Stimulated activated CD4-positive, alpha-beta T cell treated with anti-CD3 and anti-CD28 coated beads, TNF-alpha, amount 100 ng/mL, for 48 hours (primary cell): Measurements from ENCODE around the gene TSC2.
"Not testable (repeated sequence)": the region's sequence is repeated elsewhere in the genome, so short reads cannot be mapped to it uniquely, and the experiment has no call there.

Experiments used
- DNase-seq, 3 donors: peaks; one replicate each; pipeline ENCODE4 v3.0.0-alpha.2; 2020; ENCODE audit warnings: low read depth in 3 of 3

The TSC2 gene

GRCh38 chr16:2031081-2031577 is 16.7 kb upstream of the TSC2 start:
- DNase-seq = no peak

DNA sequence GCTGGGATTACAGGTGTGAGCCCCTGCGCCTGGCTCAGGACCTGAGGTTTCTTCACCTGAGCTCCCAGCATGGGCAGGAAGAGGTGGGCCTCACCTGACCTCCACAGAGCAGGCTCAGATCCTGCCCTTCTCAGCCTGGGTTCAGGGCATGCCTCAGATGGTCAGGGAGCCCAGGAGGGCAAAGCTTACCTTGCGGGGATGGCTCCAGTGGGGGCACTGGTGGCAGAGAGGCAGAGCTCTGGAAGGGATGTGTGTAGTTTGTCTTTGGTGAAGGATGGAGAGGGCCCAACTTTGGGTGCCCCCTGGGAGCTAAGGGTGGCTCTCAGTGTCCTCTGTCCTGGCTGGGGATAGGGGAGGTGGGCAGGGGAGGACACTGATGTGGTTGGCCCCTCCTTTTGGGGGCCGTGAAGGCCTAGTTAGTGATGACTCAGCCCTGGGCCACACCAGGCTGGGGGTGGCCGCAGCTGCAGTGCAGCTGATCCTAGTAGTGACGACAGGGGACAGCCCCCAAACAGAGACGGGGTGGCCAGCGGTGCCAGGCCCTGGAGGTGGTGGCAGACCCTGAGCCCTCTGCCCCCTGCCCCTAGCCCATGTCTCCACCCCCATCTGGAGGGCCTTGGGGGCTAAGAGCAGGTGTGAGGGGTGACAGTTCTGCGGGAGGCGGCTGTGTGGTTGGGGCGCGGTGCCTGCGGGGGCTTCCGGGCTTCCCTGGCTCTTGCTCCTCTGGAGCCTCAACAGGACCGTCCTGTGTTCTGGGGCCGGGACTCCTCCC is 15.3 kb upstream of the TSC2 start:
- no peak for DNase-seq

DNA sequence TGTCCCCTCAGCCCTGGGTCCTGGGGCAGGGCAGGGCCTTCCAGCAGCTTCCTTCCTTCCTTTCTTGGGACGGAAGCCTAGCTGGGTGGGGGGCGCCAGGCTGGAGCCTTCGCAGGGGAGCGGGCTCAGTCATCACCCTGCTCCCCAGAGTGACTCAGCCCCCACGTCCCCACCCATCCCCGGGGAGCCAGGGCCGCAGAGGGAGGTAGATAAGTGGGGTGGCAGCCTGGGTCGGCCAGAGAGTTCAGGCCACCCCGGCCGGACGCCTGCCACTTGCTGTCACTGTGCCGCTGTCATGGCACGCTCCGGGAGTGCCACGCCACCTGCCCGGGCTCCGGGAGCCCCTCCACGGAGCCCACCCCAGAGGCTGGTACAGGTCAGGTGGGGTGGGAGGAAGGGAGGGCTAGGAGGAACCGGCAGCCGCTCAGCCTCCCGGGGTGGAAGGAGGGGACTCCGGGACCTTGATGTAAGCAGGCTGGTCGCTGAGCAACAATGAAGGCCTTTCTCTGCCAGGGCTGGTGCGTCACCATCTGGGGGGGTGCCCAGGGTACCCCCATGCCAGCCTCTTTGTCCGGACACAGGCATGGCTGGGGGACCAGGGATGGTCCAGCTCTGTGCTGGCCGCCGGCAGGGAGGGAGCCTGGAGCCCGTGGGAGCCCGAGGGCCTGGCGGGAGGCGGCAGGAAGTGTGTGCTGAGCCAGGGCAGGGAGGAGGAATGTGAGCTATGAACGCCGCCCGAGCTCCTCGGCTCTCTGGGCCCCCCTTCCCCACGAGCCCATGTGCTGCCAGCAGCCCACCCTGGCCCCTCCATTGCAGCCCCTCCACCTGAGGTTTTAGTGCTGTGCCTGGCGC is 14.5 kb upstream of the TSC2 start:
- no peak for DNase-seq

GRCh38 chr16:2033909-2034695 is 13.7 kb upstream of the TSC2 start:
- DNase-seq = not testable (repeated sequence)

DNA sequence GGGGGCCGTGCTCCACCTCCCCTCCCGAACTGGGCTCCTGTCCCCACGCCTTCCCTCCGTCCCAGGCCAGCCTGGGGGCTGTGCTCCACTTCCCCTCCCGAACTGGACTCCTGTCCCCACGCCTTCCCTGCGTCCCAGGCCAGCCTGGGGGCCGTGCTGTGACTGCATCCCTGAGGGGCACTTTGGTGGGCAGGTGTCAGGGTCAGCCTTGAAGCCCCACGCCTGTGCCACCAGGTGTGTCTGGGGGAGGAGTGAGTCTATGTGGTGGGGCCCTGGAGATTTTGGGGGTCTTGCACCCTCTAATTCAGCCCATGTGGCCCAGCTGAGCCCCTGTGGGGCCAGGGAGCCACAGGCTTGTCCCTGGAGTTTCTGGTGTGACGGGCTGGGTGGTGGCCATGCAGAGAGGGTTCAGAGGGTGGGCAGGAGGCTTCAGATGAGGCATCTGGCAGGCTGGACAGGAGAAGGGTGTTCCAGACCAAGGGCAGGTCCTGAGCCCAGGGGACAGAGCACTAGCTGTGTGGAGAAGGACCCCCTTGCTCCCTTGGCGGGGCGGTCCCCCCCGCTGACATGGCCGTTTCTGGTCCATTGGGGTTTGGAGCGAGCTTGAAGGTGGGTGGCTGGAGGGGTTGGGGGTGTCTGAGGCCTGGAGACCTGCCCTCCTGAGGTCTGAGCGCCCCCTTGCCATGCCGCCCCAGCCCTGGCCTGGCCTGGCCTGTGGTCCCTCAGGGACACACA is 12.9 kb upstream of the TSC2 start:
- DNase-seq = no peak

GRCh38 chr16:2035431-2036199 is 12.2 kb upstream of the TSC2 start:
- no peak for DNase-seq

DNA sequence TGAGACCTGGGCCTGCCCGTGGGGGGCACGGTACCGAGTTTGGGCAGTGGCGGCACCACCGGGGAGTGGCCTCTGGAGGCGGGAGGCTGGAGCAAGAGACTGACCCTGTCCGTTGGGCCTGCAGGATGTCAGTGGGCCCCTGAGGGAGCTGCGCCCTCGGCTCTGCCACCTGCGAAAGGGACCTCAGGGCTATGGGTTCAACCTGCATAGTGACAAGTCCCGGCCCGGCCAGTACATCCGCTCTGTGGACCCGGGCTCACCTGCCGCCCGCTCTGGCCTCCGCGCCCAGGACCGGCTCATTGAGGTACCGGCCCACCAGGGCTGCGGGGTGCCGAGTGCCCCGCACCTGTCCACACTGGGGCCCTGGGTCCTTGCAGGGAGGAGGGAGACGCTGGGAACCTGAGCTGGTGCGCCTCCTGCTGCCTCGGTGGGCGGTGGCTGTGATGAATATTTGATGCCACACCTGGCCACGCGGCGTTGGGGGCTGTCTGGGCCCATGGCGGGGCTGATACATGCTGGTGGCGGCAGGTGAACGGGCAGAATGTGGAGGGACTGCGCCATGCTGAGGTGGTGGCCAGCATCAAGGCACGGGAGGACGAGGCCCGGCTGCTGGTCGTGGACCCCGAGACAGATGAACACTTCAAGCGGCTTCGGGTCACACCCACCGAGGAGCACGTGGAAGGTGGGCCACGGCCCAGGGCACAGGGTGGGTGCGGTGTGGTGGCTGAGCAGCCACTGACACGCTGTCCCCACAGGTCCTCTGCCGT is 11.4 kb upstream of the TSC2 start:
- DNase-seq = no peak

- DNase-seq = no peak
Measured at GRCh38 chr16:2037115-2037514, 10.7 kb upstream of the TSC2 start.

DNA sequence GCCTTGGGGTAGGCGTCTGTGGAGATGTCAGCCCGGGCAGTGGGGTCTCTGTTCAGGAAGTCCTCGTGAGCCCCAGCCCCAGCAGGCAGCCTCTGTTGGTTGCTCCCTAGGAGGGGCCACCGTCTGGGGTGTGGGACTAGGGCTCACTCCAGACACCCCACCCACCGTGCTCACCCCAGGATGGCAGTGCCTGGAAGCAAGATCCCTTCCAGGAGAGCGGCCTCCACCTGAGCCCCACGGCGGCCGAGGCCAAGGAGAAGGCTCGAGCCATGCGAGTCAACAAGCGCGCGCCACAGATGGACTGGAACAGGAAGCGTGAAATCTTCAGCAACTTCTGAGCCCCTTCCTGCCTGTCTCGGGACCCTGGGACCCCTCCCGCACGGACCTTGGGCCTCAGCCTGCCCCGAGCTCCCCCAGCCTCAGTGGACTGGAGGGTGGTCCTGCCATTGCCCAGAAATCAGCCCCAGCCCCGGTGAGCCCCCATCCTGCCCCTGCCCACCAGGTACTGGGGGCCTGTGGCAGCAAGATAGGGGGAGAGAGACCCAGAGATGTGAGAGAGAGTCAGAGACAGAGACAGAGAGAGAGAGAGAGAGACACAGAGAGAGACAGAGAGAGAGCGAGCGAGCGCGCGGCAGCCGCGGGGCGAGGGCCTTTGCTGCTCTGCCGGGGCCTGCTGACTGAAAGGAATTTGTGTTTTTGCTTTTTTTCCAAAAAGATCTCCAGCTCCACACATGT is 10.0 kb upstream of the TSC2 start:
- DNase-seq = no peak

DNA sequence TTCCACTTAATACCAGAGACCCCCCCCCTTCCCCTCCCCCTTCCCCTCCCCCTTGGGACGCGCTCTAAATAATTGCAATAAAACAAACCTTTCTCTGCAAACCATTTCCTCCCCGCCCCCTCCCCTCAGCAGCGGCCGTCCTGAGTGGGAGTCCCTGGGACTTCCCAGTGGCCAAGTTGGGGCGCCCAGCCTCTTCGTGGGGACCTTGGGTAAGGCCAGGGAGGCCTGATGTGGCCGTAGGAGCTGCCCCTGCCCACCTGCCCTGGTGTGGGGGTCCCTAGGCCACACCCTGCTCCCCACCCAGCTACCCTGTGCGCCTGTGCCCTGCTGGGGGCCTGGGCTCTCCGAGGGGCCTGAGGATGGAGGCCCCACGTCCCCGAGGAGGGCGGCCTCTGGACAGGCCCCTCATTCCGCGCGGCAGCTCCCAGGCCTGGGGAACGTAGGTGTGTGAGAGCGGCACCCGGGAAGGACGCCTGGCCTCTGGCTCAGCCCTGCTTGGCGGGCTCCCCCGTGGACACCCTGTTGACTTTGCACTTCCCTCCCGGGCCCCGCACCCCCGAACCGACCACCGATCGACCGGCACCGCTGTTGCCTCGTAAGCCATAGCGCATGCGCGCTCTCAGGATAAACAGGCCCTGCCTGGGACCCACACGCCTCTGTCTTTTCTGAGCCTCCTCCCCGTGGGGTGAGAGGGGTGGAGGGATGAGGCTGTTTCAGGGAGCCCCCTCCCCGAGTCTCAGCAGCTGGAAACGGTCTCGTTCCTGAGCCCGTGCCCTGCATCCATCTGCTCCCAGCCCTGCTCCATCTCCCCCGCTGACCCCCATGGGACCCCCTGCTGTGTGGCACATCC is 9.2 kb upstream of the TSC2 start:
- DNase-seq = no peak

- no peak for DNase-seq
Measured at GRCh38 chr16:2039274-2040031, 8.3 kb upstream of the TSC2 start.

DNA sequence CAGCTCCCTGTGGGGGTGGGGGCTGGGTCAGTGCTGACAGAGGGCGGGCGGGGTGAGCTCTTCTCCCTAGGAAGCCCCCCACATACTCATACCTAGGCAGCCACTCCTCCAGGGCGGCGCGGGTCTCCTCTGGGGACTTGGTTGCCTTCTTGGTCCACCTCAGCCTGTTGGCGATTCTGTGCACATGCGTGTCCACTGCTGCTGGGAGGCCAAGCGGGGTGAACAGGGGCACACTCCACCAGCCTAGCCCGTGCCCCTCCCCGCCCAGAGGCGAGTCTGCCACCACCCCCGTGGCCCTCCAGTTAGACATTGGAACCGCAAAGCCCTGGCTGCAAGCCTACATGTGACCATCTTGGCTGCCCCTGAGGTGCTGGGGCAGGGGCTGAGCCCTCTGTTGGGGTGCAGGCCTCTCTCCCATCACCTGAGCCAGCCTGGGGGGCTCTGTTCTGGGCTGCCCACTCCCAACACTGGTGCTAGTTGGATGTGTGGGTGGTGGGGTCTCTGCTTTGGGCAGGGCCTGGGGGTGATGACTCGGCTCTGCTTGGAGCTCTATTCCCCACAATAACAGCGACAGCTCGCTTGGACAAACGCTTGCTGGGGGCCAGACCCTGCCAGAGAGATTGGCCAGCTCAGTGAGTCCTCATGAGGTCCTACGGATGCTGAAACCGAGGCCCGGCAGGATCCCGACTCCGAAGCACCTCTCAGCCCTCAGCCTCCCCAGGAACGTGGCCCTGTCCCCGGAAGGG is 7.6 kb upstream of the TSC2 start:
- no peak for DNase-seq

- DNase-seq = no peak
Measured at GRCh38 chr16:2040787-2041522, 6.8 kb upstream of the TSC2 start.

DNA sequence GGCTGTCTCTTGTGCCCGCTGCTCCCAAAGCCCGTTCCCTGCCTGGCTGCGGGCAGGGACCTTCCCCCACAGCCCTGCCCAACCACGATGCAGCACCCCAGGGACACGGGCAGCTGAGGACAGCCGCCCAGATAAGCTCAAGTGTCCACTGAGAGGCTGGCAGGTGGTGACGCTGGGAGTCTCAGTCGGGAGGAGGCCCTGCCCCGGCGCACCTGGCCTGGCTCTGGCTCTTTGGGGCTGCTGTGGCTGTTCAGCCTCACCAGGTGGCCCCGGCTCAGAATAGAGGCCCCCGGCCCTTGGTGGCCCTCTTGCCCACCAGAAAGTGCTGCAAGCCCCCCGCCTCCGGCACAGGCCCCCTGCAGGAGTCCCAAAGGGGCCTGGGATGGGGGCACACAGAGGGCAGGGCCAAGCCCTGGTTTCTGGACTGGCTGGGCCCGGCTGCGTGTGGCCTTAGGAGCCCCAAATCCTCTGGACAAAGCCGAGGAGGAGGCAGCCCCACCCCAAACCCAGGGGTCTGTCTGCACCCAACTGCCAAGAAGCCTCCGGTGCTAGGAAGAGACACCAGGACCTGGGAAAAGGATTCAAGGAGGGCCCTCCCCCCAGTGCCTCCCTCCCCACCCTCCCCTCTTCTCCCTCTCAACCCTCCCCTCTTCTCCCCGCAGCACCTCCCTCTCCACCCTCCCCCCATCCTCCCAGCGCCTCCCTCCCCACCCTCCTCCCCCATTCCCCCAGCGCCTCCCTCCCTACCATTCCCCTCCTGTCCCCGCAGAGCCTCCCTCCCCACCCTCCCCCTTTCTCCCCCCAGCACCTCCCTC is 5.4 kb upstream of the TSC2 start:
- DNase-seq = no peak

GRCh38 chr16:2042986-2043666 is 4.7 kb upstream of the TSC2 start:
- DNase-seq = no peak
